Measurements from ENCODE around the gene MSI2.

Gene MSI2

DNA sequence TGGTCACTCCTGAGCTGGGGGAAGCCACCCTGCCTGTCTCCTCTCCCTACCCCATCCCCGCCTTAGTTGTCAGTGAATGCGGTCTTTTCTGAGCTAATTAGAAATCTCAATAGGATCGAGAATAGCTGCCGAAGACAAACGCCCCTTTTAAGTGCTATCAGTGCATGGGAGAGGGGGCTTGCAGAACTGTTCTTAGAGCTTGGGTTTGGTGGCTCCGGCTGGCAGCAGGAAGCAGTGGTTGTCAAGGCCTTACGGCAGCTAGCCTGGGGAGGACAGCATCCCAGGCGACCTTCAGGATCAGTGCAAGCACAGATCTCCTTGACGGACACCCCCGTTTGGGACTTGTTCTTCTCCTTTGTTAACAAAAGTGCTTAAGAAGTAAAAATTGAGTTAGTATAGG is 293.7 kb downstream of the MSI2 start:
- no peak for DNase-seq

DNA sequence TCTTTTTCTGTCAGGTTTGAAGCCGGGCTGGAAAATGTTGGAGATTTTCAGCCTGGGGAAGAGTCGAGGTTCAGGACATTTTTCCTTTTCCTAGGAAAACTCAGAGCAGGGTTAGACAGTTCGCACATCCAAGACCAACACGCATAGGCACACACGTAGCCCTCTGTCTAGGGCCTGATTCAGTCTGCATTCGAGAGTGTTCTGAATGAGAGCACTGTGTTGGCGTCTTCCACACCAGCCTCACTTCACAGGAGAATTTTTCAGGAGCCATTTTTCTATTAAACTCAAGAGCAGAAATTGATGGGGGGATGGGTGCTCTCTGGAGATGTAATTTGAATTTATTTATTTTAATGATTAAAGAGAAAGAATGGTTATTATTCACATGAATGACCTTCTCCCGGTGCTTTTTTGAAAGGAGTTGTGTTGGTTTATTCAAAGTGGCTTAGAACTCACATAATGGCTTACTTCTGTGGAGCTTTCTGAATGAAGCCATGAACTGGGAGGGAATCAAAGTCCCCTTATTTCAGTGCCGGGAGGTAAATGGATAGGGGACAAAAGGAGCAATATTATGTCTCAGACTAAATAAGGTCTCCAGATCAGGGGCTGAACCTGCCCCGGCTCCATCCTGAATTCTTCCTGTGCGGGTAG is 294.5 kb downstream of the MSI2 start:
- DNase-seq = no peak

DNA sequence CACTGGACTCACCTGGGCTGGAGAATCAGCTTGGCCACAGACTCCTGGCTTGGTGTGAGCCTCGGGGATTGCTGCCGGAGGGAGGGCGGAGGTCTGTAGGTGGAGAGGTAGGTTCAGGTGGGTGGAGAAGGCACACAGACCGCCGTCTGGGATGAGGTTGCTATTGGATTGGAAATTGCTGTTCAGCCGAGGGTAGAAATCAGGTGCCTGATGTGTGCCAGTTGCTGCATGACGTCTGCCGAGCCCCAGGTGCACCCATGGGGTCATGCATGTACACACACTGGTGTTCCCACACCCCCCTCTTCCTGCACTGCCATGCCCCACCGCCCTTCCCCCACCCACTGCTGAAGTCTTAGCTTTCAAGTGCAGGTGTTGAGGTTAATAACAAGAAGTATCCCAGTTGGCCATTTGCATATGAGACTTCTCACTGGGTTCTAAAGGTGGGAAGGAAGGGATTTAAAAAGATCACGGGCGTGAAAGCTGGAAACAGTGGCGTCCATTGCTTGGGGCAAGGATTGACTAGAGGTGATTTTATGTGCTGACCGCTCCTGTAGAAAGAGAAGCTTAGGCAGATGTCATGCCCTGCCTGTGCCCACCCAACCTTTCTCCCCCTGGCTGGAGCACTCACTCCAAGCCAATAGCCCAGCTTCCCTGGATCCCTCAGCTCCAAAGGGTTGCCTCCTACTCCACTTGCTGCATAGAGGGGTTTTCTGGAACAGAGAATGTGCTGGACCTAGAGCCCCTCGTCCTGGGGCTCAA is 295.2 kb downstream of the MSI2 start:
- DNase-seq = no peak

DNA sequence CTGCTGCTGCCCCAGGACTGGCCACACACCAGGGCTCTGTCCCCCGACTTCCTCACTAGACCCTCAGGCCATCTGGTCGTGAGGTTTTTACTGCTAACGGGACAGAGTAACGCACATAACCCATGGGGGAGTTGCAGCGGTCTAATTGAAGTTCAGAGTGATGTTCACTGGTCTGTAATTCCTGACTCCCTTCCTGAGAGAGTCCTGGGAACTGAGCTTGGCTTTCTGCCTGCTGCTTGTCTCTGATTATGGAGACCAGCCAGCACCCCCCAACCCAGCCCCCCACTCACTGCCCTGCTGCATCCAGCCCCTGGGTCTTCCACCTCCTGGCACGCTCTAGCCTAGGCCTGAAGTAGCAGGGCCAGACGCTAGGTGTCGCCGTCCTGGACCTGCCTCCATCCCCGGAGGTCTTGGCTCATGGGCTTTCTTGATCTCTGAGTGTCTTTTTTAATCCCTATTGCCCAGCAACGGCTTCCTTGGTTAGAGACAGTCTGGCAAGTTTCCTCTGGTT is 295.8 kb downstream of the MSI2 start:
- DNase-seq = no peak

DNA sequence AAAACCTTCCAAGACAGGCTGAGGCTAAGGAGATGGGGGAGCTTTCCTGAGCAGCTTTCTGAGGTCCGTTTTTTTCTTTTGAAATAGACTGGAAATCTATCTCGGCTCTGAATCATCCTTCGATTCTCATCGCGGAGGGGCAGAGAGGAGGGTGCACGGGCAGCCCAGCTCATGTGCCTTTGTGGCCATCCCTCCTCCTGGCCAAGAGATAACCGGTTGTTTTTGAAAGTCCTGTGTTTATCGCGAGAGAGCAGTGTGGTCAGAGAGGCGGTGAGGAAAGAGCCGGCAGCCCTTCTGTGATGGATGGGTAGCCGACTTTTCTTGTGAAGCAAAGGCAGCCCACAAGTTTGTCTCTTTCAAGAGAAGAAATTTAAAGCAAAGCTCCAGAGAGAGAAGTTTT is 297.2 kb downstream of the MSI2 start:
- DNase-seq = no peak

DNA sequence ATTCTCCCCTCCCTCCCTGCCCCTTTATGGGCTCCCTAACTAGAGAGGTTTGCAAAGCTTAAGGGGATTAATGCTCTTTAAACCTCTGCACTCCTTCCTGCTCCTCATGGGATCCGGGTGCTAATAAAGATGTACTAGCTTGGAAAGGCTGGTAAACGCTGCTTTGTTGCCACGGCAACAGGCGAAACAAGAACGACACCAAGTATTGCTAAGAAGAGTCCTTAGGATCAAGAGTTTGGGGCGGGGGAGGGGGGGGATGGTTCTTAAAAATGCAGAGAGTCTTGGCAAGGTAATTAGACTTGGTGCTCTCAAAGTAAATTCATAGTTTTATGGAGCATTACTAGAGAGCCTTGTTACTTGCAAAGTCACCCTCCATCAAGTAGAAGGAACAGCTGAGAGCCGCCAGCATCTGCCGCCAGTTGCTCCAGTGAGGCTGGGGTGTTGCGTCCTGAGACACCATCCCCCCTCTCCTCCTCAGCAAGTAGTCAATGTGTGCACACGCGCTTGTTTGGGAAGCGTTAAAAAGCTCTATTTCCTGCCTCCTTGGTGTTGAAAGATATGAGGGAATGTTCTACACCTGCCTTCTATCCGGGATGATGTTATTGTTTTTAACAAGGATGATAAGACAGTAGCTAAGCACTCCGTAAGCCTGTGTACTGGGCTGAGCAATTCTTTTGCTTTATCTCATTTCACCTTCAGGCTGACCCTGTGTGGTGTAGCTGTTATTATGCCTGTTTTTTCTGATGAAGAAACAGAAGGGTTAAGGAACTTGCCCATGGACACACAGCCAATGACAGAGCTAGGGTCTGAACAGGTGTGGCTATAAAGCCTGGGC is 297.9 kb downstream of the MSI2 start:
- no peak for DNase-seq

DNA sequence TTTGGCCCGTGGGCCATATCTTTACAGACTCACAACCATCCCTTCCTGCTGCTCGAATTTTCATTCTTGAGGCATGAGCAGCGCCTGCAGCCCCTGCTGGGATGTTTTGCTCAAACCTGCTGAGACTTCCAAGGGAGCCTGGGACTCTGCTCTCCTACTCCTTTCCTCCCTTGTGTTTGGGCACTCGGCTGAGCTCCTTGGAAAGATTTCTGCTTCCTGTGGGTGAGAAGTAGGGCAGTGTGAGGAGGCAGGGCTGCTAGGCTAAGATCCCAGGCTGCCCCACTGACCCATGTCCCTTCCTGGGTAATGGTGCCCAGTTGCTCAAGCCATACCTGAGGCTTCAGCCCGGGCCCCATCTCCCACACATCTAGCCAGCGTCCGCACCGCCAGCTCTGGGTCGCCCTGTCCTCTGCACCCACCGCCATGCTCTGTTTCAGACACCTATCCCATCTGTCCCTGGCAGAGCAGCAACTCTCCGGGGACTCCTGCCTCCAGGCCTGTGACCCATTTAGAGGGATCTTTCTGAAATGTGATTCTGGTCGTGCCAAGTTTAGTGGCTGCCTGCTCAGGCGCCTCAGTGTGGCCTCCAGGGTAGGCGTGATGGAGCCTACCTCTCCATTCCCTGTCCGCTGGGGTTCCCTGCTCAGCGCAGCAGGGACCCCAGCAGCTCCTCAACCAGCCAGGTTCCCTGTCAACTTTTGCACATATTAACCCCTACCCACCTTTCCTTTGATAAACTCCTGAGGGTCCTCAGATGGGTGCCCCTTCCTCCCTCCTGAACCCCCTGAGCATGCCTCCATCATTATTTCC is 298.7 kb downstream of the MSI2 start:
- no peak for DNase-seq

DNA sequence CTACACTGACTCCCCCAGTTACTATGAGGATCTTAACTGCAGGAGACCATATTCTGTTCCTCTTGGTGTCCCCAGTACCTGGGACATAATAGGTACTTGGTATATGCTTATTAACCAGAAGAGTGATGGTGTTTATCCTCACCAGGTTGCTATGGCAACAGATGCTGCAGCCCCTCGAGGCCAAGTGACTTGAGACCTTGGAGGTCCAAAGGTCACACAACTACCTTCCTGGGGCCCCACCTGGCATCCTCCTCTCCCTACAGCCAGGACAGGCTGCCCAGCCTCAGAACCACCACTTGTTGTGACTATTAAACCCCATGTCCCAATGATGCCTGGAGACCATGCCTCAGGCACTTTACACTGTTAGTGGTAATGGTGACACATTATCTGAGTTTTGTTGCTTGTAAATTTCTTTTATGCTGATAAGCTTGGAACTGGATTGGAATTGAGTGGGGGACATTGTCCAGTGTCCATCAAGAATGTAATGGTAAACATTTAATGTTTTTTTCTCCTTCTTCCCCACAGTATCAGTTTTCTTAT is 299.4 kb downstream of the MSI2 start:
- no peak for DNase-seq

DNA sequence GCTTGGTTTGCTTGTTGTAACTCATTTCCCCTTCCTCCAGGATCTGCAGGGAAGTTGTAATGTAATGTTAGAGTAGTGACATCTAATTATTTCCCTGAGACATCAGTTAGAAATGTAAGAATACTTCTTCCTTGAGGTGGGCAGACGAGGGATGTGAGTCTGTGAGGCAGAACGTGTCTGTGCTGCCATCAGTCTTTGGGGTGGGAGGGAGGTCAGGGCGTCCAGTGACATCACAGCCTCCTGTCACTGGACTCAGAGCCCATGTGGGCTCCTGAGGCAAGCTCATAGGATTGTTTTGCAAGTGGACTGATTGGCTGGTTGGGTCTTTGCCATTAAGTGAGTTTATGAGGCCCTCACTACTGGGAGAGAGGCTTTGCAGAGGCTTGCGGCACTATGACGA is 300.0 kb downstream of the MSI2 start:
- no peak for DNase-seq

DNA sequence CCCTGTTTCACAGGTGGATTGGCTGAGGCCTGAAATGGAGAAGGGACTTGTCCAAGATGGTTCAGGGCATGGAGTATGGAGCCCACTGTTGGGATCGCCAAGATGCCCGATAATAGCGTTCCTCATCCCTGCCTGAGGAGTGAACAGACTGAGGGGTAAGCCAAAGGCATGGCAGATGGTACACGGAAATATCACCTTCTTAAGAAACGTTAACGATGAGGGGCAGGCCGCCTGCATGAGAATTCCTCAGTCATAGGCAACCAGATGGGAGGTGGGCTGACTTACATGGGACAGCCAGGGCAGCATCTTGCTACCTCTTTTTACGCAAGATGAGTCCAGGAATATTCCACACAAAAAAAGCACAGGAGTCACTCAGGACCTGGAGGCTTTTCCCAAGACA is 300.7 kb downstream of the MSI2 start:
- DNase-seq = no peak

DNA sequence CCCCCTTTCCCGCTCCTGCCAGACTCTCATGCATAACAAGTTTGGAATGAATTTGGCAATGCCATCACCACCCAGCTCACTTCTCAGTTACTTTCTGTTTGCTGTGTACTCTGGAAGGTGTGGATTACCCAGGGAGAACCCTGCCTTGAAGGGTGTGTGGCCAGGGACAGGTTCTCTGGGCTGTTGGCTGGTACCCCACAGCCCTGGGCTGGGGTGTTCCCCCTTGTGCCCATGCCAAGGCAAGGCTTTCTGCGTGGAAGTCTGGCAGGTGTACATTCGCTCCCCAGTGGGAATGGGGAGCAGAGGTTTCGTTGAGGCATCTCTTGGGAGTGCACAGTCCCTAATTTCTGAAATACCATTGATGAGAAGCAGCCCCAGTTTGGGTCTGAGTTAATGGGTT is 301.1 kb downstream of the MSI2 start:
- no peak for DNase-seq

DNA sequence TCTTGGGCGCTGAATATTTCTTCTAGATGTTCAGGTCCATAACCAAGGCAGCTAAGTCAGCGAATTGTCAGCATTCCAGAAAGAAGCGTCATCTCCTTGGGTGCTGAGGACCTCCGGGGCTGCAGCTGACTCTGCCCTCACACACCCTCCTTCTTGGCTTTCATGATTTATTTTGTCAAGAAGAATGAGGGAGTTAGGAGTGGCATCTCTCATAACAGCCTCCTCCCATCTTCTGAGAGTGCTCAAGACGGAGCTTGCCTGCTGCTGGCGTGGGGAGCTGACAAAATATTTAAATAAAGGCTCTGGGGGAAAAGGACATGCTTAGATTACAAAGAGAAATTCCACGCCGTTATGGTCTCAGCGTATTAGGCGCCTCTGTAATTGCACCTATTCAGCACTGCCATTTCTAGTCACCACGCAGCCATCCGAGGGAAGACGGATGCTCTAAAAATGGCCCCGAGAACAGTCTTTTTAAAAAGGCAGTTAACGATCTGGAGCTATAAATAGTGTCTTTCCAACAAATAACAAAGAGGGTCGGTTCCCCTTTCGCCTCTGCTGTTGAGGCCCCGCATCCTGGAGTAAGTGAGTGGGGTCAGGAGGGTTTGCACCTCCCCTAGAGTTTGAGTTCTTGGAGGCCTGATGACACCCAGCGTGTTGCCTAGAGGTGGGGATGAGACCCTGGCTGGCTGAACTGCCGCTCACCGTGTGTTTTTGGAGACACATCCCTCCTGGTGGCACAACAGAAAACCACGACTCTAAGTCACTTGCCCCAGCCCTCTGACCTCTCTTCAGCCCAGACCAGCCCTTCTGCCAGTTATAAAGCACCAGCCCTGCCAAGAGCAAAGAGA is 301.7 kb downstream of the MSI2 start:
- peak; percentile 91 to 92 for DNase-seq

DNA sequence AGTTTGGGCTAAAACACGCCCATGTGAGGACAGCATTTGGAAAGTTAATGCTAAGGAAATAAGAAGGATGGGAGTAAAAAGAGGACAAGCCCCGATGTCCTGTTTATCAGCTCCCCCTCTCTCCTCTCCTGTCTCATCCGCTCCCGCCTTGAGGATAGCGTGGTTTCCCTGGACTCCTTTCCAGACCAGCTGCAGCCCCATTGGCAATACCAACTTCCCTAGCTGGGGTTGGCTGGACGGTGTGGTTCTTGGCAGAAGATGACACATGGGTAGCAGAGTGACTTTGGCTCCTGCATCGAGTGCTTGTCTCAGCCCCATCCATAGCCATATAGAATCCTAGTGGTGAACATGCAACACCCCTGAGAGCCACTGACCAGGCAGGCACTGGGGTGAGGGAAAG is 302.9 kb downstream of the MSI2 start:
- DNase-seq = no peak

DNA sequence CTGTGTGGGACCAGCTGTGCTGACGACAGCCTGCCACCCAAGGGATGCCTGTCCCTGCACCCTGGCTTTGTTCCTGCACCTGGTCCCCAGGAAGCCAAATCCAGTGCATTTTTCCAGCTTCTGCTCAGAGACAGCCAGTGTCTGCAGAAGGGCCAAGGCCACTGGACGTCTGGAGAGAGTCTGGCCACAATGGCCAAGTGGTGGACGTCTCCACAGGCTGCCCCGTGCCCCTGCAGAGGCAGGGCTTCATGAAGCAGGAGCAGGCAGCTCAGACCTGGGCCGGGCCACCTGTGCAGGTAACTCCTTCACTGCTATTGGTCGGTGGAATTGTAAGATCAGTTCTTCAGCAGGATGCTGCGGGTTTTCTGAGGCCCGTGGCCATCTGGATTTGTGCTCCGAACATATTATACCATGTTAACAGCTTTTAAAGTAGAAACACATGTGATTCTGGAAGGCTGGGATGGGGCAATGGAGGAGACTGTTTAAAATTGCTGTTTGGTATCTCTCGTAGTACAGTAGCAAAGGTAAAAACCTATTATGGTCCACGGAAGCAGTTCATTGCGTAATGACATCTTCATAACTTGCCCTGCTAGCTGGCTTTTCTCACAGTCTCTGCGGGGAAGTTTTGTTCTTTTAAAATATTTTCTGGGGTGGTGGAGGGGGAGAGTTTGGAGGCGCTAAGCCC is 303.5 kb downstream of the MSI2 start:
- DNase-seq = no peak

DNA sequence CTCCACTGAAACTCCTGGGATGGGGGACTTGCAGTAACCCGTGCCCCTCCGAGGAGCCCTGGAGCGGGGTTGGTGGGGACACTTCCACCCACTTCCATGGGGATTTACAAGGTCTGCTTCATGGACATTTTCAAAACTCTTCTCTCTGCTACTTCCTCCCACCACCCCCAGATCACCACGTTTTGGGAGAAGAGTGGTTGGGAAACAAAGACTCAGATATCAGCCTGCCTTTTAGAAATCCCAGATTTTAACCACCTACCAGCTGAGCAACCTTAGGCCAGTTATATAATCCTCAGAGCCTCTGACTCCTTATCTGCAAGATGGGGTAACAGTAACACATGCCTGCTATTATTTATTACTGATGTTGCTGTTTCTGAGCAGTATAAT is 304.0 kb downstream of the MSI2 start:
- DNase-seq = no peak

DNA sequence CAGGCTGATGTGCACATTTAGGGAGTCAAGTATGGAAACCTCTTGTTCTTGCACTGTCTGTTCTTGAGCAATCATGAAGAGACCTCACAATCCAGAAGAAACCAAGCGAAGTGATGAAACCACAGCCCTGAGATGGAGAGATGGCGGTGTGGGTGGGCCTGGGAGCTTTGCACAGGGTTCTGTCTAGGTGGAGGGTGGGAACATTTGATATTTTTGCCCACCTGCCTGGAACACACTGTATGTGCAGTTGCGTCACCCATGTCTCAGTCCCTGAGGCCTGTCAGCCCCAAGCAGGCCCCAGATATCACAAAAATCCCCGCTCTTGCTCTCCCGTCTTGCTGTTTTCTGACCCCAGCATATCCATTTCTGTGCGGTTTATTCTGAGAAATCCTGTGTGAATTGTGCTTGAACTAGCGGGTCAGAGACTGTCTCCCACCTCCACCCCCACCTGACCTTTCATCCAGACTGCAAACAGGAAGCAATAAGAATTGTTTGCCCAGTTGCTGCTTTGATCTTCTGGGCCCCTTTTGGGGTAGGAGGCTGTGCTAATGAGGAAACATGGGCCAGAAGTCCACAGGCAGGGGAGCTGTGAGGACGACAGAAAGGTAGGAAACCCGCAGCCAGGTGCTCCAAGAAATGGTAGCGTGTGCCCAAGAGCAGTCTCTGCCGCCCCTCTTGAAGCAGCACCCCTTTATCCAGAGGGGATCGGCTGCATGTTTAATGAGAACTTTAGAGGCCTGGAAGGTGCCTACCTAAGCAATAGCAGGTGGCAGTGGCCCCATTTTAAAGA is 304.9 kb downstream of the MSI2 start:
- DNase-seq = peak in 1 of 2 experiments; percentile 5

DNA sequence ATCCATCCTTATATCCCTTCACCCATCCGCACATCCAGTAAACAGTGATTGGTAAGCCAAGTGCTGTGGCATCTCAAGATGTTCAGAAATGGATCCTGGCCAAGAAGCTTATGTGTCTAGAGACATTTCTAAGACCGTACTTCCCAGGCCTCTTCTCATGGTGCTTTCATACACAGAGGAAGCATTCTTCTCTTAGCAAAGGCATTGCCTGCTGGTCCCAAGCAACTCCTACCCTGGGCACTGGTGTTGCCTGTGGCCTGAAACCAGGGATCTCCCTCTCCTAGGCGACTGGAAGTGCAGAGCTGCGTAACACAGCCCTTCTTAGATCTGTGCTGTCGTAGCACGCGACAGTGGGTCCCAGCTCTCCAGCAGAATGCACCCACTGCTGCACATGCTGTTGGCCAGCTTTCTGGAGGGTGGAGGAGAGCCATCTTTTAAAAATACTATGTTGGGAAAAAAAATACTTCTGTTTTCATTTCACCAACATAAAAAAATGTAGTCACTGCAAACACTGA is 305.9 kb downstream of the MSI2 start:
- no peak for DNase-seq

DNA sequence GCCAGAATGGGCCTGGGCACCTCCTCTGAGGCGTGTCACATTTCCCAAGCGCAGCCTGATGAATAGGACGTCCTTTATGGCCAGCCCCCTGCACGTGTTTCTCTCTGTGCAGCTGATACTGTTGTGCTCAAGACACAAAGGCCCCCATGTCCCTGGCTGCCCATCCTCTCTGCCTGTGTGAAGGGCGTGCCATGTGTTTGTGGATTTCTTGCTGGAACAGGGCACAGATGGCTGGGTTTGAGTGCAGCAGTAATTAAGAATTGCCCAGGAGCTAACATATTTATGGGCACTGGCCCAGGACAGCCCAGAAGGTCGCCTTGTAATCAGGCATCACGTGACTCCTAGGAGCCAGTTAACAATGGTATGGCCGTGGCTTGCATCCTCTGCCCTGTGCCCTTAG is 307.6 kb downstream of the MSI2 start:
- DNase-seq = no peak

DNA sequence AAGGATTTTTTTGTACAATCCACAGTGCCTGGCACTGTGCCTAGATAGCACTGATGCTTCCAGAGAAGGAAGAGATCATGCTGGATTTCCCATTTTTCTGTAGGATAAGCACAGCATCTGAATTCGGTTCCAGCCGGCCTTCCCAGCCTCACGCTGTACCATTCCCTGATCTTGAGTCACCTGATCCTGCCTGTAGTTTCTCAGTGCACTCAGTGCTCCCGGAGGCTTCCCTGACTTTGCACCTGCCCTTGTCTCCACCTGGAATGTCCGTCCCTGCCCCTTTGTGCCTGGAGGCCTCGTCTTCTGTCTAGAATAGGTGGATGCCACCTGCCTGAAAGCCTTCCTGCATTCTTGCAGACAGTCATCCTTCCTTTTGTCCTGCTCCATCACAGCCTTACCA is 308.9 kb downstream of the MSI2 start:
- no peak for DNase-seq

DNA sequence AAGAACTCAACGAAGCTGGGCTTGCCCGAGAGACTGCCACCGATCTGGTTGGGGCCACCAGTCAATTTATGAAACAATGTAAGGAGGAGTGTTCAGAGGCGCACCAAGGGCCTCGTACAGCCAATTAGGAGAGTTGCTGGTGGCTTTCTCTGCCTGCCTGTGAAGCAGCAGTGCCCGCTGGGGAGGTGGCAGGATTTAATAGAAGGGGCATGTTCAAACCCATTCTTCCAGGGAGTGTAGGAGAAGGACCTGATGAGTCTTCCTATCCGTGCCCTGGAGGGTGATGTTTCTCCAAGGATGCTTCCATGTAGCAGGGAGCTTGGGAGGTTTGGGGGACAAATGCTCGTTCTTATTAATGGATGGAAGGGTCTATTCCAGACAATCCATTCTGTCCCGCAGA is 310.4 kb downstream of the MSI2 start:
- no peak for DNase-seq

All from Kasumi-1 (cell line).